Measurements from ENCODE around the gene HSD11B1. TPM values are rescaled to one million over a fixed set of nuclear protein-coding genes. Genes with fewer than 3 reads are reported as not detected.

The HSD11B1 gene
- total and polyA plus RNA-seq, 4 donors, result 0.09 to 488 (median 304) TPM

DNA sequence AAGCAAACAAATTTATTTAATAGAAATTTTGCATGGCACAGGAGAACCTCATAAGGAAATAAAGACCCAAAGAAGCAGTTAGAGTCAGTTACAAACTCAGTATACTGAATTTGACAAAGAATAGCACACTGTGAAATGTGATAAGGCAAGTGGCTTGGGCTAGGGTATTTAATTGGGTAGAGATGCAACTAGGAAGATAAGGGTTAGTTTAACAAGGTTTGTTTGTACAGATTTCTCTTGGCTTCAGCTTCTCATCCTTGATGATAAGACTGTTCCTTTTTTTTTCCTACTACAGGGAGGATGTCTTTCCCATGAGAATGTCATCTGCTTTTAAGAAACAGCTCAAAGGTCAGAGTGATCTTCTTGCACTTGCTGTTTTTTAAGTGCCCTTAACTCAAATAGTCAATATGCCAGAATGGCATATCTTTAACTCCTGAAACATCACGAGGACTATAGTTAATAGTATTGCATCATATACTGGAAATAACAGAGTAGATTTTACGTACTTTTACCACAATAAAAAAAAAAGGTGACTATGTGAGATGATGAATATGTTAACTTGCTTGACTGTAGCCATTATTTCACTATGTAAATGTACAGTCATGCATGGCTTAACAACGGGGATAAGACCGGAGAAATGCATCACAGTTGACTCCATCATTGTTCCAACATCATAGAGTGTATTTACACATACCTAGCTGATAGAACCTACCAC, 42.0 kb downstream of the HSD11B1 start:
- Histone ChIP-seq H3K27ac (ENCODE audit: low read depth in 1 of 2, low read length in 2 of 2) (no peak overlapping the region), H3K4me1 (ENCODE audit: control insufficient read depth in 4 of 4, insufficient read depth in 4 of 4, low read length in 3 of 4) (peaks cover 3 to 33% (median 25%) of the 10 kb centered on the region in 4 donors), H3K36me3 (ENCODE audit: control insufficient read depth in 4 of 4, insufficient read depth in 3 of 4, low read depth in 1 of 4, low read length in 3 of 4) (no peaks in the 10 kb centered on the region), H3K9me3 (ENCODE audit: control insufficient read depth in 4 of 4, low read length in 3 of 4) (no peaks in the 10 kb centered on the region), H3K9ac (ENCODE audit: low read depth in 1 of 2, low read length in 2 of 2) (no peak overlapping the region), H3K4me3 (ENCODE audit: low read depth in 1 of 3, low read length in 3 of 3) (no peak overlapping the region), H3K27me3 (ENCODE audit: control insufficient read depth in 4 of 4, insufficient read depth in 4 of 4, low read length in 3 of 4) (no peaks in the 10 kb centered on the region)
- DNase-seq (ENCODE audit: low spot score), result no peak
- 74% methylated on average over 4 of the region's 4 CpGs for WGBS
- no peak for TF ChIP-seq FOXA2 (IDR thresholded peaks at IDR 0.05)
- TF ChIP-seq, protein P1, sequence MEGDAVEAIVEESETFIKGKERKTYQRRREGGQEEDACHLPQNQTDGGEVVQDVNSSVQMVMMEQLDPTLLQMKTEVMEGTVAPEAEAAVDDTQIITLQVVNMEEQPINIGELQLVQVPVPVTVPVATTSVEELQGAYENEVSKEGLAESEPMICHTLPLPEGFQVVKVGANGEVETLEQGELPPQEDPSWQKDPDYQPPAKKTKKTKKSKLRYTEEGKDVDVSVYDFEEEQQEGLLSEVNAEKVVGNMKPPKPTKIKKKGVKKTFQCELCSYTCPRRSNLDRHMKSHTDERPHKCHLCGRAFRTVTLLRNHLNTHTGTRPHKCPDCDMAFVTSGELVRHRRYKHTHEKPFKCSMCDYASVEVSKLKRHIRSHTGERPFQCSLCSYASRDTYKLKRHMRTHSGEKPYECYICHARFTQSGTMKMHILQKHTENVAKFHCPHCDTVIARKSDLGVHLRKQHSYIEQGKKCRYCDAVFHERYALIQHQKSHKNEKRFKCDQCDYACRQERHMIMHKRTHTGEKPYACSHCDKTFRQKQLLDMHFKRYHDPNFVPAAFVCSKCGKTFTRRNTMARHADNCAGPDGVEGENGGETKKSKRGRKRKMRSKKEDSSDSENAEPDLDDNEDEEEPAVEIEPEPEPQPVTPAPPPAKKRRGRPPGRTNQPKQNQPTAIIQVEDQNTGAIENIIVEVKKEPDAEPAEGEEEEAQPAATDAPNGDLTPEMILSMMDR (IDR thresholded peaks at IDR 0.05; ENCODE audit: low read depth, low read length, missing input control), result no peak
- TF ChIP-seq HNF4G (IDR thresholded peaks at IDR 0.05), result no peak

- WGBS, result 9% methylated on average over 37 of the region's 37 CpGs
- H3K9ac ChIP-seq (ENCODE audit: low read depth in 1 of 2, low read length in 2 of 2), result peak overlapping the region; percentile 57 to 84
- peak overlapping the region; percentile 70 to 80 for H3K27ac ChIP-seq (ENCODE audit: low read depth in 1 of 2, low read length in 2 of 2)
- no peaks in the 10 kb centered on the region for H3K36me3 ChIP-seq (ENCODE audit: control insufficient read depth in 4 of 4, insufficient read depth in 3 of 4, low read depth in 1 of 4, low read length in 3 of 4)
- peak overlapping the region in 1 of 3 donors; percentile 7 for H3K4me3 ChIP-seq (ENCODE audit: low read depth in 1 of 3, low read length in 3 of 3)
- peak; percentile 82 for DNase-seq (ENCODE audit: low spot score)
- peaks cover 3 to 22% (median 16%) of the 10 kb centered on the region in 4 donors for H3K4me1 ChIP-seq (ENCODE audit: control insufficient read depth in 4 of 4, insufficient read depth in 4 of 4, low read length in 3 of 4)
- H3K27me3 ChIP-seq (ENCODE audit: control insufficient read depth in 4 of 4, insufficient read depth in 4 of 4, low read length in 3 of 4), result no peaks in the 10 kb centered on the region
- no peaks in the 10 kb centered on the region for H3K9me3 ChIP-seq (ENCODE audit: control insufficient read depth in 4 of 4, low read length in 3 of 4)
- peak; percentile 78 for TF ChIP-seq YY1 (IDR thresholded peaks at IDR 0.05)
- no peak for TF ChIP-seq FOXA1 (IDR thresholded peaks at IDR 0.05)
- TF ChIP-seq FOXA2 (IDR thresholded peaks at IDR 0.05), result peak; percentile 65
- TF ChIP-seq GABPA (IDR thresholded peaks at IDR 0.05 in 1 of 2, conservative IDR thresholded peaks at IDR 0.05 in 1 of 2), result peak in 1 of 2 donors; percentile 50
- peak; percentile 23 for TF ChIP-seq NR2F2 (IDR thresholded peaks at IDR 0.05)
- peak; percentile 48 for TF ChIP-seq HNF4G (IDR thresholded peaks at IDR 0.05)
- peak; percentile 94 to 95 for TF ChIP-seq RXRA (IDR thresholded peaks at IDR 0.05)
- TF ChIP-seq, protein P2, sequence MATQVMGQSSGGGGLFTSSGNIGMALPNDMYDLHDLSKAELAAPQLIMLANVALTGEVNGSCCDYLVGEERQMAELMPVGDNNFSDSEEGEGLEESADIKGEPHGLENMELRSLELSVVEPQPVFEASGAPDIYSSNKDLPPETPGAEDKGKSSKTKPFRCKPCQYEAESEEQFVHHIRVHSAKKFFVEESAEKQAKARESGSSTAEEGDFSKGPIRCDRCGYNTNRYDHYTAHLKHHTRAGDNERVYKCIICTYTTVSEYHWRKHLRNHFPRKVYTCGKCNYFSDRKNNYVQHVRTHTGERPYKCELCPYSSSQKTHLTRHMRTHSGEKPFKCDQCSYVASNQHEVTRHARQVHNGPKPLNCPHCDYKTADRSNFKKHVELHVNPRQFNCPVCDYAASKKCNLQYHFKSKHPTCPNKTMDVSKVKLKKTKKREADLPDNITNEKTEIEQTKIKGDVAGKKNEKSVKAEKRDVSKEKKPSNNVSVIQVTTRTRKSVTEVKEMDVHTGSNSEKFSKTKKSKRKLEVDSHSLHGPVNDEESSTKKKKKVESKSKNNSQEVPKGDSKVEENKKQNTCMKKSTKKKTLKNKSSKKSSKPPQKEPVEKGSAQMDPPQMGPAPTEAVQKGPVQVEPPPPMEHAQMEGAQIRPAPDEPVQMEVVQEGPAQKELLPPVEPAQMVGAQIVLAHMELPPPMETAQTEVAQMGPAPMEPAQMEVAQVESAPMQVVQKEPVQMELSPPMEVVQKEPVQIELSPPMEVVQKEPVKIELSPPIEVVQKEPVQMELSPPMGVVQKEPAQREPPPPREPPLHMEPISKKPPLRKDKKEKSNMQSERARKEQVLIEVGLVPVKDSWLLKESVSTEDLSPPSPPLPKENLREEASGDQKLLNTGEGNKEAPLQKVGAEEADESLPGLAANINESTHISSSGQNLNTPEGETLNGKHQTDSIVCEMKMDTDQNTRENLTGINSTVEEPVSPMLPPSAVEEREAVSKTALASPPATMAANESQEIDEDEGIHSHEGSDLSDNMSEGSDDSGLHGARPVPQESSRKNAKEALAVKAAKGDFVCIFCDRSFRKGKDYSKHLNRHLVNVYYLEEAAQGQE (IDR thresholded peaks at IDR 0.05), result peak; percentile 77
- TF ChIP-seq RAD21 (IDR thresholded peaks at IDR 0.05), result peak; percentile 97
- TF ChIP-seq SP1 (IDR thresholded peaks at IDR 0.05), result peak; percentile 86
- peak; percentile 87 for TF ChIP-seq MAX (IDR thresholded peaks at IDR 0.05)
- TF ChIP-seq TAF1 (conservative IDR thresholded peaks at IDR 0.05), result no peak
- TF ChIP-seq, protein P3, sequence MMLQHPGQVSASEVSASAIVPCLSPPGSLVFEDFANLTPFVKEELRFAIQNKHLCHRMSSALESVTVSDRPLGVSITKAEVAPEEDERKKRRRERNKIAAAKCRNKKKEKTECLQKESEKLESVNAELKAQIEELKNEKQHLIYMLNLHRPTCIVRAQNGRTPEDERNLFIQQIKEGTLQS (IDR thresholded peaks at IDR 0.05), result peak; percentile 98
- TF ChIP-seq, protein P1 (IDR thresholded peaks at IDR 0.05; ENCODE audit: low read depth, low read length, missing input control), result peak; percentile 84
- peak; percentile 77 to 87 for TF ChIP-seq HNF4A (conservative IDR thresholded peaks at IDR 0.05)
- TF ChIP-seq ZBTB33 (IDR thresholded peaks at IDR 0.05), result peak; percentile 74
- peak; percentile 100 for TF ChIP-seq JUND (IDR thresholded peaks at IDR 0.05)
- peak in 1 of 2 donors; percentile 33 for TF ChIP-seq EGR1 (IDR thresholded peaks at IDR 0.05; ENCODE audit: low read depth in 2 of 2)
Measured at GRCh38 chr1:209747580-209748262, 43.1 kb downstream of the HSD11B1 start.

Measured in liver (tissue), 9 donors.